GM21619 (cell line): ENCODE data around the gene TMEM158.

Experiments
- ATAC-seq: cut with Tn5 transposase; IDR thresholded peaks from one replicate; pipeline ENCODE4 v1.9.1; 2021; ENCODE audit not compliant: unreplicated experiment

The TMEM158 gene

DNA sequence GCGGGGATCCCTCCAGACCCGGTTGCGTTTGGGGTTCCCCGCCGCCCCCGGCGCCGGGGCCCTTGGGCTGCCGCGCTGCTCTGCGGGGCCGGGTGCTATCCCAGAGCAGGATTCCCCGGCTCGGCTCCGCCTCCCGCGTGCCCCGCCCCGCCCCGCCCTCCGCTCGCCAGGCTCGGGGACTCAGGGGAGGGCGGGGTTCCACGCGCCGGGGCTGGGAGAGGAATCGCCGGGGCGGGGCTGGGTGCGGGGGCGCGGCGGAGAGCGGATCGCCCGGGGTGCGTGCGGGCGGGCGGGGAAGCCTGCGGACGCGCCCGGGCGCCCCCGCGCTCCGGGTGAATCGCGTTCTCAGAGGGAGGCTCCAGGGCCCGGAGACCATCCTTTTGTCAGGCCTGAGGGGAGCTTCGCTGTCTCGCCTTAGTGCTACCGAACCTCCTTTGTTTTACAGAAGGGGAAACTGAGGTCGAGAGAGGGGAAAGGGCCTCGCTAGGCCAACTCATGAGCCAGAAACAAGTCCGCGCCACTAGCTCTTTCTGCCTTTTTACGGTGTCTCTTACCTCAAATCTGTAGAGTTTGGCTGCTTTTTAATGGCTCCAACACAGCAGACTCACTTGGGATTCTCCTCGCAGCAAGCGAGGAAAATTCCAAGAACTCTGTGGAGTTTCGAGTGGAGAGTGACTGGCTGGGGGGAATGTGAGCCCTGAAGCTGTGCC, at the start of gene TMEM158:
Gene TMEM158, minus strand, starts transcription at position 82 of the 710 bp plus-strand sequence. CDS start 260 bp downstream, outside the sequence.
- ATAC-seq, result peak; percentile 66

DNA sequence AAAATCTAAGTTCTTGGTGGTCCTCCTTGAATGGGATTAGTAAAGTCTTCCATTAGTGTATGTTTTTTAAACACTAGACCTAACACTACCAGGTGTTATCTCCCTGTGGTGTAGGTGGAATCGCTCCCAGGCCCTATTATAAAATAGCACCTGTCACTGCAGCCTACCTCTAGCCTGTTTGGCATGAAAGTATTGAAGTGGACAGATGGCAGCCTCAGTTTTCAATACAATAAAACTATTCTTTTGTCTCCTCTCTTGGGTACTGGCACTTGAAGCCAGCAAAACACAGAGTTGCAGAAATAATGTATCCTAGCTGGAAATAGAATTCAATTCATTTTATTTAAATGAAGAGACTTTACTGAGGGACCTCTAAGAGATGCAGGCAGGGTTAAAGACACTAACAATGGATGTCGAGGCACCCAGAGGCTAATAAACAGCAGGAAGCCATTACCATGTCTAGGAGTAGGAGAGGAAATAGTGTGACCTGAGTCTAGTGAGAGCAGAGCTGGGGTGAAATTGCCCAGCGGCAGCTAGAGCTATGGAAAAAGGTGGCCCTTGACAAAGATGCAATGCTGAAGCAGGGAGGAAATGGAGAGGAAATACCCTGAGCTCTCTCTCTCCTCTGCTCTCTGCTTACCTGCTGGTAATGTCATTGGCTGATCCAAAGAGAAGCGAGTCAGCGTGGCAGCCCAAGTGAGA, 49.1 kb upstream of the TMEM158 start:
- no peak for ATAC-seq

DNA sequence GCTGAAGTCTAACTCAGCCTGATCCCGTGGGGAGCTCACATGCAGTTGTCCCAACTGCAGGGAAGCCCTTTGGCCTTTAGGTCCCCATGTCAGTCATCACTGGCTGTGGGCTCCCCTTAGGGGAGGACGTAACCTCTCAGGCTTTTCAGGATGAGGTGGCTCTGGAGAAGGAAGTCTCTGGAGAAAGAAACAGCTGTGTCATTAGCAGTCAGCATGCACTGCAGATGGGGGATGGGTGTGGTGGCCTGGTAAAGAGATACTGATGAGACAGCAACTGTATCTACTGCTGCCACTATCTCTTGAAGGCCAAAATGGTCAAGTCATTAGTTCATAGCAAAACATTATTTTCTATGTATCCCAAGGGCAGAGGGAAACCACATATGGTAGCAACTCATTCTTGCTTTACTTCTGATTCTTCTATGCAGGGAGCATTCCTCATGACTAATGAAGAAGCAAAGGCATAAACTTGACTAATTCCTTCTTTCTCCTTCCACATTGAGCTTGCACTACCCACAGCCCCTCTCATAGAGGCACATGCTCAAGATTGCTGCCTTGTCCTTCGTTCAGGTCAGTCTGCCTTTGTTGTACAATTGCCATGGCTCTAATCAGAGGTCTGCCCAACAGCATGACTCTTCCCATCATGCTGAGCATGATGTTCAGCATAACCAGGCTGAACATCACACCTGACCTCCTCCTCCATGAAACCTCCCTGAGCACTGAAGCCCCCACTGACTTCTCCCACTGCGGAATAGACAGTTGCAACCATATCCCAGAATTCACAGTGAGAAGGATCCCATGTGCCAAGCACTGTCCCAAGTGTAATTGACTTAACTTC, 47.8 kb upstream of the TMEM158 start:
- ATAC-seq, result no peak

DNA sequence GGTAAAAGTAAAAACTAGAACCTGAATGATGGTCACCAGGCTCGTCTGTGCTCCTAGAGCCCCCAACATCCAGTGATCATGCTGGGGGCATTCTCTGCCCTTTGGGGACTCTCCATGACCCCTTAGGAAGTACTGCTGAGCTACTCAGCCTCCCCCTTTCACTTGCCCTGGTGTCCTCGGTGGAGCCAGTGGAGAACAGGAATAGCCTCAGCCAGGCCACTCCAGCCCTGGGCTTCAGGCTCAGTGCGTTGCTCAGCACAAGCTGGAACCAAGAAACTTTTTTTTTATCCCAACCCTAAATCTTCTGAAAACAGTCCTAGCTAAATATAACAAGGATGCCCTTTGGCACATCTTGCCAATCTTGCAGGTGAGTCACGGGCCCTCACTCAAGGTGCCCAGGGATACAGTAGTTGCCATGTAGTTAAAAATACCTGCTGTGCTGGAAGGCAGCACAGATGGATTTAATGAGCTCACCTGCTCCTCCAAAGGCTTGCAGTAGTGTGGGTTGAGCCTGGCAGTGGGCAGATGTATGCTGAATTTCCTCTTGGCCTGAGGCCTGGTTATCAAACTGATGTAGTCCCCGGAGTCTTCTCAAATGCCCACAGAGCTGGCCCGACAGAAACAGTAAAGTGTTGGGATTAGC, 46.9 kb upstream of the TMEM158 start:
- ATAC-seq, result no peak

DNA sequence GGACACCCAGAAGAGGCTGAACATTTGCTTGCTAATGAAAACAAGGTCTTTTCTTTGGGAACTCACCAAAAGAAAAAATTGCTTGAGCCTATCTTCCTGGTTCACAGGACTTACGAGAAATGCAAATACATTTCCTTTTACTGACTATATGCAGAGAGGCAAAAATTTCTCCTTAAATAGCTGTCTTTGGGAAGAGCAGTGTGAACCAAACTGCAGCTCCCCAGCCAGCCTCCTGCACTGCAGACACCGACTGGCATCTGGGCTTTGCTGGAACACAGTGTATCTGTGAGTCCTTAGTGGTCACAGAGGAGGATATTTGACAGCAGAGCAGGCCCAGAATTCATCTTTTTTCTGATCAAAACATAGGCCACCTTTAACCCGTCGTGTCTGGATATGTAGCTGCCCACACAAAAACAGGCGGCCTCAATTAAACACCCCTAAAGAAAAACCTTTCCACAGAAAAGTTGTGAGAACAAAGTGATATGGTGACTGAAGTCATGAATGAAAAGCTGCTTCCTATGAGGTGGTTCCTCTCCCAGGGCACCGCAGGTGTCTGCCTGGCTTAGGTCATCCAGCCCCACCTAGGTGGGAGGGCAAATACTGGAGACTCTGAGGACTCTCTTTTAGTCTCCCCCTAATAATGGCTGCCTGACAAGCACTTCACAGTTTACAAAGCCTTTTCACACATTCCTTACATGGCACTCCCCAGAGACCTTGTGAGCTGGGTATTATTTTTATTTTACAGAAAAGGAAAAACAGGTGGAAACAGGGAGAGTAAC, 46.1 kb upstream of the TMEM158 start:
- no peak for ATAC-seq

DNA sequence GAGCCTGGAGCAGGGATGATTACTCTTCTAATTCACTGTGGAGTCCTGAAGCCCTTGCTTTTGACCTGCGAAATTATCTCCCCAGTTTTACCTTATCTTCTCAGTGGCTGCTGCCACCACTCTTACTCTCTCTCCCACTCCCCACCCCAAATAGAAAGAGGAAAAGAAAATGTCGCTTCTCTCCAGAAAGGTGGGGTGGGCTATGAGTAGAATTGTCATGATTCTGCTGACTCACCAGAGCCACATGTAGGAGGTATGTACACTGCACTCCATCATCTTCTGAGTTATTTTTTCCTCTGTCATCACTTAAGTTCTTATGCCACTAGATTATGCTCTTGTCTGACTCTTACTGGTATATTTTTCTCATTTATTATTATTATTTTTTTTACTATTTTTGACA, 43.9 kb upstream of the TMEM158 start:
- ATAC-seq, result no peak

DNA sequence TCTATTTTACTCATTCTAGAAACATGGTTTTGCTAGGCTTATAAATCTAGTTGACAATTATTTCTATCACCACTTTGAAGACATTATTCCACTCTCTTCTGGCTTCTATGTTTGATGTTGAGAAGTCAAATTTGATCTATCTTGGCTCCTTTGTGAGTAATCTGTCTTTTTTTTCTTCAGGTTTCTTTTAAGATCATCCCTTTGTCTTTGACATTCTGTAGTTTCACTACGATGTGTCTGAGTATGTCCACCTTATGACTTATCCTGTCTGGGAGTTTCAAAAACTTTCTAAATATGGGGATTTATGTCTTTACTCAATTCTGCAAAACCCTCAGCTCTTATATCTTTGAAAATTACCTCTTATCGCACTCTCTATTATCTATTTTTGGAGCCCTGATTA, 41.0 kb upstream of the TMEM158 start:
- no peak for ATAC-seq

DNA sequence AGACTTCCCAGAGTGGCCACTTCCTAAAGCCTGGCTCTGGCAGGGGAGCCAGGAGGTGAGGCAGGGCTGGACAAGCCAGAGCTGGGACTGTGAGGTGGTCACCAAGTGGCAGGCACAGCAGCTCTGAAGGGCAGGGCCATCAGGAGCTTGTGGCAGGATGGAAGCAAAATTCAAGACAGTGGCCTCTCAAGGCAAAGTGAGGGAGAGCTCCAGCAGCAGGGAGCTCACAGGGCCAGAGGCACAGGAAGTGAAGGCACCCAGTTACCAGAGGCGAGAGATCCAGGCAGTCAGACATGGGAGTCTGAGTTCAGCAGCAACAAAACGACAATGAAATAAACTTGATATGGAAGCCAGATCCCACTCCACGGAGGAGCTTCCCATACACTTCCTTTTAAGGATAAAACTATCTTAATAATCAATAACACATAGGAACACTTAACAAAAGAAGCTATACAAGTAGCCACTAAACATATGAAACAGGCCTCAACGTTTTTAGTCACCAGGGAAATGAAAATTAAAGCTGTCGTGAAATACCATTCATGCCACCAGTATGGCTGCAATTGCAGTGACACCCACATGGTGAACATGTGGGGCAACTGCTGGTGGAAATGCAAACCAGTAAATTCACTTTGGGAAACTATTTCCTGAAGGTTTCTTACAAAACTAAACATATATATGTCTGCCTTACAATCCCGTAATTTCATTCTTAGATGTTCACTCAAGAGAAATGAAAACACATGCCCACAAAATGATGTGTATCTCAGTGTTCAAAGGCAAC, 35.4 kb upstream of the TMEM158 start:
- ATAC-seq, result no peak

DNA sequence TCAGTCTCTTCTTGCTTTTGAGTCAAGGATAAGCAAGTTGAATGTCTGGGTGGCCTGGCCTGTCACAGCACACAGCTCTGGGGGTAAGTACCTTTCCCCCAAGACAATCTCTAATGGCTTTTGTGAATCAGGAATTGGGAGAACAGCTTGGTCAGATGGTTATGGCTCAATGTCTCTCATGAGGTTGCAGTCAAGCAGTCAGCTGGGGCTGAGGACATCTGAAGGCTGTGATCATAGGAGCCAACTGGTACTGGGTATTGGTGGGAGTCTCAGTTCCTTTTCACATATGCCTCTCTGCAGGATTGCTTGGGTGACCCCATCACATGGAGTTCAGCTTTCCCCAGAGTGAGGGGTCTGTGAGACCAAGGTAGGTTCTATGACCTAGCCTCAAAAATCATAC, 33.0 kb upstream of the TMEM158 start:
- no peak for ATAC-seq

DNA sequence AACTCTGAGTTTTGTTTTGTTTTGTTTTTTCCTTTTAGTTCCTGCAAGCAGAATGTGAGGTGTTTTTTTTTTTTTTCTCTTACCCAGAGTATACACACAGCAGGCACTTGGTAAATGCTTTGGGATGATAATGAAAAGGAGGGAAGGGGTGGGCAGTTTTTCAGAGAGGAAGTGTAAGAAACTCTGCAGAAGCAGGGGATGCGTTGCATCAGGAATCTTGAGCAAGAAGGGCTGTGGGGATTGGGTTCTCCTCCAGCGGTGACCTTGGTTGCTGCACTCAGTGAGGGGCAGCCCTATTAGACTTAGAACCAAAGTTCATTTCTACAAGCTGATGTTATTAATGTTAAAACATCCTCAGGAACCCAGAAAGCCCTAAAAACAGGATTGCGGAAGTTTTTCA, 32.2 kb upstream of the TMEM158 start:
- no peak for ATAC-seq

DNA sequence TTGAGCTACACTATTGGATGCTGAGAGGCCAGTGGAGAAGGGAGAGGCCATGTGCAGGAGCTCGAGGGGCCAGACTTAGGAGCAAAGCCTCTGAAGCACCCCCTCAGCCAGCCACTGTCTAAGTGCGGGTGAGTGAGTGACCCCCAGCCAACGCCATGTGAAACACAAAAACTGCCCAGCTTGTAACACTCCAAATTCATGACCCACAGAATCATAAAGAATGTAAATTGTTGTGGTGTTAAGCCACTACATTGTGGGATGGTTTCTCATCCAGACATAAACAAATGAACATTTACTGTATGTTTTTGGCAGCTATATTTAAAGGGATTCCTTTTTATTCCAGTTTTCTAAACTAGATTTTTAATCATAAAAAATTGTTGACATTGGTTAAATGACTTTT, 27.2 kb upstream of the TMEM158 start:
- ATAC-seq, result no peak

DNA sequence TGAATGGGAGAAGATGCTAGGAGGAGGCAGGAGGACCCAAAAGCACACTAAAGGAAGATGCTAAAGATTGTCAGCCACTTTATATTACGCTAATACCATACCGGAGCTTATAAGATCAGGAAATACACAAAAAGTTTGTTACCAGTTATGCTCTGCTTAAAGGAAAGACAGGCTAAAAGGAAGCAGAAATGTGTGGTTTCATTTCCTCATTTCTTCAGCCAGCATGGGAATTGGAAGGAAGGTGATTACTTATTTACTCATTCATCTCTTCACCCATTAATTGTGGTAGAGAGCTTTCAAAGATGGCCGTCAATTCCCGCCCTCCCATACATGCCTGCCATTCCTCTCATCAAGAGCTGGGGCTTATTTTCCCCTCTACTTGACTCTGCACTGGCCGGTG, 26.7 kb upstream of the TMEM158 start:
- no peak for ATAC-seq

DNA sequence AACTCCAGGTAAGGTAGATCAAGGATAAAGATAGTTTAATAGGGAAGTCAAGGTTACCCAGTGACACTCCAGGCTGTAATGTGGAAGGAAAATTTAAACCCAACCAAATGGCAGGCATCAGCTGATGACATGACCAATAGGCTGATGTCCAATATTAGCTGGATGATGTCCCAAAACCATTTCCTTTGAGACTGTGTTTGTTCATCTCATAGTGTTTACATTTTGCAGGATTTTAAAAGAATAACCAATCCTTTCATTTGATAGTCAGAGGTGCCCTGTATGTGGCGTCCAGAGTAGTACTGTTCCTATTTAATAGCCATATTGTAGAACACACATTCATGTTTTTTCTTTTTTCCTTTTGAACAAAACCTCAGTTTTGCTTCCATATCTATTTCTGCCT, 23.3 kb upstream of the TMEM158 start:
- no peak for ATAC-seq

DNA sequence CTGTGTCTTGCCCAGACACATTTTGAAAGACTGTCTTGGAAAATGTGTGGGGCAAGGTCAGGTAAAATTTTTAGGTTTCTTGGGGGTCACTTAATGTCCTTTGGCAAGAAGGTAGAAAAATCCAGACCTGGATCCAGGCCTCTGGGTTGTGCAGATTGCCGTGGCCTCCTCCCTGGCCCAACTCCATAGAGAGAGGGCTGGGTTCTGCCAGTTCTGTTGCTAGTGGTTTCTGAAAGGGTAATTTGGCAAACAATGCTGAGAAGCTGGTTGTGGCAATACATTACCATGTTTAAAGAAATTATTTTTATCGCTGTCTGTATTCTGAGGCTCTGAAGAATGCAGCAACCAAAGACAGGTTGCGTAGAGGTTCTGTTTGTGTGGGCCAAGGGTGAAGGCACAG, 20.2 kb upstream of the TMEM158 start:
- ATAC-seq, result no peak

DNA sequence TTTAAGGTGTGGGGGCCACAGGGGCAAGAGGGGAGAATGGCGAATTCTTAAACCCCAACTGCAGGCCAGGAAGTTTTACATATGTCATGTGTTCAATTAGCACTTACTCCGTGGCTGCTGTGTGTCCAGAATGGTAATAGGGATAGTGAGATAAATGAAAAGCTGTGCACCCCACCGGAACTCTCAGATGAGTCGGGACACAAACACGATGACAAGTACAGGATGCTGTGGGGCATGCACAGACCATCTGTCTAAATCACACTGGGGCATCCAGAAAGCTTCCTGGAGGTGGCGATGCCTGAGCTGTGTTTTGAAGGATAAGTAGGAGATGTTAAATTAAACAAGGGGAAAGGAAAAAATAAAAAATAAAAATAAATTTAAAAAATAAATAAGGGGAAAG, 18.3 kb upstream of the TMEM158 start:
- ATAC-seq, result no peak

DNA sequence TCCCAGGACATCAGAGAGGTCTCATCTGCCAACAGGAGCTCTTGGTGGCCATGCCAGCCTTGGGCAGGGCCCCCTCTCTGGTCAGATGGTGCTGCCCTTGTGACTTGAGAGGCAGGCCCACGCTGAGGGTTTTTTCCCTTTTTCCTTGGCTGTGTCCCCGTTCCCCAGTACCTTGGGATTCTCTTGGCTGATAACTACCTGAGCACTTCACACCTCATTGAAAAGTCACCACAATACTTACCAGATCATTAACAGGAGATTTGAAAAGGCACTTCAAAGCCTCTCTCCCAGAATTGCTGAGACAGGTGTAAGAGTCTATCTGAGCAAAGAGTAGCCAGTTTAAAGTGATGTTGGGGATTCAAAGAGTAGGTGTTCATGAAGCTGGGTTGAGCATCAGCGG, 15.1 kb upstream of the TMEM158 start:
- no peak for ATAC-seq

DNA sequence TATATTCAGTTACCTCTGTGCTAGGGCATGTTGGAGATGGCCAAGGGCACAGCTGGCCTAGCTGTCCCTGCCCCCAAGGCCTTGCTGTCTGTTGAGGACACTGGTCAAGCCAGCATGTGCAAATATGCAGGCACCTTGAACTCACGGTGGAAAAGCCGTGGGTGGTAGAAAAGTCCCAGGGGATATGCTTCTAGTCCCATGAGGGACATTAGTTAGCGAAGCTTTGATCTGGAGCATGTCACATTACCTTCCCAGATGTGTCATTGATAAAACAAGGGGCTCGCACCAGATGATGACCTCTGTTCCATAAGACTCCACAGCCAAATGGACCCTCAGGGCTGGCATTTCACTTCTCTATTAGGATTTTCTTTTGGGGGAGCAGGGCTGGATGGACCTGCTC, 14.2 kb upstream of the TMEM158 start:
- no peak for ATAC-seq

DNA sequence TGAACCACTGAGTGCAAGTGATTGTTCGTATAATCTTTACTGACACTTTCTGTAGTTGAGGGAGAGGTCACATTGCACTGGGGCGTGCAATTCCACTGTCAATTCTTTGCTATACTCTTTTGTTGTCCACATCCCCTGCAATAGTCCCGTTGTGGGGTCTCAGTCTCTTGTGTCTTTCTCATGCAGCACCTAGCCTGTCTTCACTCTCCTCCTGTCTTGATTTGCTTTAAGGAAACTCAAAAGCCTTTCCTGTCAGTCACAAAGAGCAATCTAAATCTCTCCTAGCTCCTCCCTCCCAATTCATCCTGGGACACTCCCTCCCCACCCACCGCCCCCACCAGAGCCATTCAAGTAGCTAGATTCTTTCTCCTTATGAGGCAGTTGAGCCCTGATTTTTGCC, 13.2 kb upstream of the TMEM158 start:
- no peak for ATAC-seq

DNA sequence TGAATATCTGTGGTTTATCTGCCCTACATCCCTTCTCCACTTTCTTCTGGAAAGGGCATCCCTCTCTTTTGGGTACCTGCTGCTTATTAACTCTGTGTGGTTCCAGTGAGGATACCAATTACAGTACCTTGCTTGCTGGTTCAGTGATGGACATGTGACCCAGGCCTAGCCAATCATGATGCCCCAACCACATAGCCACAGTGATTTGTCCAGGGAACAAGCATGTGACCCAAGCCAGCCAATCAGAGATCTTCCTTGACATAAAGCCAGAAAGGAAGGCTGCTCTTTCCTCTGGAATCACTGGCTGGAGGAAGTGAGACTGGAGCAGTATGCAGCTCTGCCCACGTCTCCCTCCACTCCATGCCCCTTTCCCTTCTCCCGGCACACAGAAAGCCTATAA, 10.9 kb upstream of the TMEM158 start:
- no peak for ATAC-seq

DNA sequence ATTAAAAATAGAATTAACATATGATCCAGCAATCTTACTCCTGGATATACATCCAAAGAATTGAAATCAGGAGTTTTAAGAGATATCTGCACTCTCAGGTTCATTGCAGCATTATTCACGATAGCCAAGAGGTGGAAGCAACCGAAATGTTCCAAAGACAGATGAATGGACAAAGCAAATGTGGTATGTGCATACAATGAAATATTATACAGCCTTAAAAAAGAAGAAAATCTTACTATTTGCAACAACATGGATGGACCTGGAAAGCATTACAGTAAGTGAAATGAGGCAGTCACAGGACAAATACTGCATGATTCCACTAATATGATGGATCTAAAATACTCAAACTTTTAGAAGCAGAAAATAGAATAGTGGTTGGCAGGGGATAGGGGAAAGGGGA, 9.3 kb upstream of the TMEM158 start:
- no peak for ATAC-seq
